Activated naive CD4-positive, alpha-beta T cell treated with anti-CD3 and anti-CD28 coated beads, Interleukin-2, amount 50 U/mL, for 16 hours (primary cell): ENCODE results near the gene USP2.
"Not testable (repeated sequence)": the region's sequence is repeated elsewhere in the genome, so short reads cannot be mapped to it uniquely, and the experiment has no call there.

Source experiments
- DNase-seq: peaks from one replicate; pipeline ENCODE4 v3.0.0-alpha.2; 2020

Gene USP2

DNA sequence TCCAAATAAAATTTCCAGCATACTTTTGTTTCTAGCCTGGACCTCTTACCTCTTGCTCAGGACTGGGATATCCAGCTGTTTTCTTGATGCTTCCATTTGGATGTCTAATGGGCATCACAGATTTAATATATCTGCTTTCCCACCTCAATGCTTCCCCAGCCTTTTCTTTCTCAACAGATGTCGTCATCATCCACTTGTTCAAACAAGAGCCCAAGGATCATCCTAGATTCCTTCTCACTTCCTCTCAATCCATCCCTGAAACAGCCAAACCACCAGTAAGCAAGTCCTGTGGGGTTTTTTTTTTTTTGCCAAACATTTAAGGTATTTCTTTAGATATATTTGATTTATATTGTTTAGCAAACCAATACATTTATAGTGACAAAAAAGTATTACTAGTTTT, 29.0 kb upstream of the USP2 start:
- DNase-seq, result no peak

- no peak for DNase-seq
These were observed 28.2 kb upstream of the USP2 start for GRCh38 chr11:119409731-119410130.

DNA sequence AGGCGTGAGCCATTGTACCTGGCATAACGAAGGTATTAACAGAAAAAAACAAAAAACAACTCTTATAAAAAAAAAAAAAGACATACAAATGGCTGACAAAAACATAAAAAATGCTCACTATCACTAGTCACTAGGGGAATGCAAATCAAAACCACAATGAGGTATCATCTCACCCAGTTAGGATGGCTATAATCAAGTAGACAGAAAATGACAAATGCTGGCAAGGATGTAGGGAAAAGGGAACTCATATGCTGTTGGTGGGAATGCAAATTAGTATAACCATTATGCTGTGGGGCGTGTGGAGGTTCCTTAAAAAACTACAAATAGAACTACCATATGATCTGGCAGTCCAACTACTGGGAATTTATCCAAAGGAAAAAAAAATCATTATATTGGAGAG, 24.5 kb upstream of the USP2 start:
- no peak for DNase-seq

DNA sequence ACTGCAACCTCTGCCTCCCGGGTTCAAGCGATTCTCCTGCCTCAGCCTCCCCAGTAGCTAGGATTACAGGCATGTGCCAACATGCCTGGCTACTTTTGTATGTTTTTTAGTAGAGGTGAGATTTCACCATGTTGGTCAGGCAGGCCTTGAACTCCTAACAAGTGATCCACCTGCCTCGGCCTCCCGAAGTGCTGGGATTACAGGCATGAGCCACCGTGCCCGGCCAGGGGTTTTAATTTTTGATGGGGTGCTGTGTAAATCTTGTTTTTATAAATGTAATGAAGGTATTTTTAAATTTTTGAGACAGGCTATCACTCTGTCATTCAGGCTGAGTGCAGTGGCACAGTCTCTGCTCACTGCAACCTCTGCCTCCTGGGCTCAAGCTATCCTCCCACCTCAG, 24.0 kb upstream of the USP2 start:
- not testable (repeated sequence) for DNase-seq

GRCh38 chr11:119404872-119405271, 23.4 kb upstream of the USP2 start:
- DNase-seq, result no peak

DNA sequence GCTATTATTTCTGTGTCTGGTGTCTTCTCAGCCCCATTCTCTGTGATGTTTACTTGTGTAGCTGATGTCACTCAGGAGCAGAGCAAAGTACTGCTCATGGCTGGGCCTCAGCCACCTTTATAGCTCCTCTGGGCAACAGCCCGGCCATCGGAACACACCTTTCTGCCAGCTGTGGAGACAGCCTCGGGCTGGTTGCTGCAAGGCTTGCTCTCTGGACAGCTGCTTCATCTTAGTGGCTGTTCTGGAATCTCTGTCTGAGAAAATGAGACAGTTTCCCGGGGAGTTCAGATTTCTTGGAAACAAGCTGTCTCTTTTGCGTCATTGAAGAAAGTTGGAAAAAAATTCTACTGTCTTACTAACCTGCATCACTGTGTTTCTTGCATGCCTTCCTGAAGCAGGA, 21.5 kb upstream of the USP2 start:
- DNase-seq, result no peak

GRCh38 chr11:119402470-119402869, 21.0 kb upstream of the USP2 start:
- DNase-seq, result no peak

DNA sequence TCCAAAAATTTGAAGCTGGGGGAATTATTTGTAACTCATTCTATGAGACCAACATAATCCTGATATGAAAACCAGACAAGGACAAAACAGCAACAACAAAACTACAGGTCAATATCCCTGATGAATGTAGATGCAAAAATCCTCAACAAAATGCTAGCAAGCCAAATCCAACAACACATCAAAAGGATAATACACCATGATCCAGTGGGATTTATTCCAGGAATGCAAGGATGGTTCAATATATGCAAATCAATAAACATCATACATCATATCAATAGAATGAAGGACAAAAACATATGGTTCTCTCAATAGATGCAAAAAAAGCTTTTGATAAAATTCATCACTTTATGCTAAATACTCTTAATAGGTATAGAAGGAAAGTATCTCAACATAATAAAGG, 19.4 kb upstream of the USP2 start:
- no peak for DNase-seq

- DNase-seq, result no peak
These were observed 16.2 kb upstream of the USP2 start for GRCh38 chr11:119397740-119398139.

GRCh38 chr11:119396835-119397234, 15.3 kb upstream of the USP2 start:
- no peak for DNase-seq

DNA sequence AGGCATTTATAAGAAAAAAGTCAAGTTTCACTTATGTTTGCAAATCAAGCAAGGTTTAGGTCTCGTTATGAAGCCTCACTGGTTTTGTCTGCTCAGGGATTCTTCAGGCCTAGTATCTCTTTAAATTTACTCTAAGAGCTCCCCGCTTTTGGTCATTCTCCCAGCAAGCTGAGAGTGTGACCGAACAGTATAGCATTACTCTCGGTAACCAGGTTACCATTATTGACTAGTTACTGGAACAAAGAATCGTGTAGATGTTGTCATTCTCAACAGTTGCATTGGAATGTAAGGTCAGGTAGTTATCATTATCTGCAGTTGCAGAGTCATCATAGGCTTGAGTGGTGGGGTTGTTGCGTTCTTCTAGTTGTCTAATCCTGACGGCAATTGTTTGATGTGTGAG, 9.8 kb upstream of the USP2 start:
- DNase-seq, result no peak

DNA sequence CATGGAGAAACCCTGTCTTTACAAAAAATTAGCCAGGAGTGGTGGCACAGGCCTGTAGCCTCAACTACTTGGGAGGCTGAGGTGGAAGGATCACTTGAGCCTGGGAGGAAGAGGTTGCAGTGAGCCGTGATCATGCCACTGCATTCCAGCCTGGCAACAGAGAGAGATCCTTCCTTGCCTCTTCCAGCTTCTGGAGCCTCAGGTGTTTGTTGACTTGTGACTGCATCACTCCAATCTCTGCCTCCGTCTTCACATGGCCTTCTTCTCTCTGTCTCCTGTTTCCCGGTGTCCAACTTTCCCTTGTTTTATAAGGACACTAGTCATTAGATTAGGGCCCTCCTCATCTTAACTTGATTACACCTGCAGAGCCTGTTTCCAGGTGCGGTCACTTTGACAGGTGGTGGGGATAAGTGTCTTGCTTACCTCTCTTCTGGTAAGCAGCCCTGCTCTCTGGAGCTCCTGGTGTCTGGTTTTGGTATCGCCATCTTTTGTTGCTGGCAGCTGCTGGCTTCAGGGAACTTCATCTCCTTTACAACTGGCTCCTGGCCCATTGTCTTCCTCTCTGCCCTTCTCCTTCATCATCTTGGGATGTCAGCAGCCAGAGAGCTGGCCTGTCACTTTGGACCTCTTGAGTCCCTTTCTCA, 8.2 kb upstream of the USP2 start:
- no peak for DNase-seq

DNA sequence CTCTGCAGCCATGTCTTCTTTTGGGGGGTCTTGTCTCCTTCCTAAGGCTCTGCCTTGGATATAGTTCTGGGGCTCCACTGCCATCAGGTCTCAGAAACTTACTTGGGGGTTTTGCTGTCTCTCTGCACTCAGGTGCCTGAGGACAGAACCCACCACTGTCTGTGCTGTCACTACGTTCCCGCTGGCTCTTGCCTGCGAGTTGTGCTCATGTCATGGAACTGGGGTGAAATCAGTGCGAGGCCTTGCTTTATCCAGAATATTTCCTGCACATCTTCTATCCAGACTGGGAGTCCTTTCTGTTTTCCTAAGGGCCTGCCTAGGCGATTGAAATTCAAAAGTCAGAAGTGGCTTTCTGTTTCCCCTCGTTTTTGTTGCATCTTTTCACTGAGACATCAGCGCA, 6.6 kb upstream of the USP2 start:
- DNase-seq, result no peak

DNA sequence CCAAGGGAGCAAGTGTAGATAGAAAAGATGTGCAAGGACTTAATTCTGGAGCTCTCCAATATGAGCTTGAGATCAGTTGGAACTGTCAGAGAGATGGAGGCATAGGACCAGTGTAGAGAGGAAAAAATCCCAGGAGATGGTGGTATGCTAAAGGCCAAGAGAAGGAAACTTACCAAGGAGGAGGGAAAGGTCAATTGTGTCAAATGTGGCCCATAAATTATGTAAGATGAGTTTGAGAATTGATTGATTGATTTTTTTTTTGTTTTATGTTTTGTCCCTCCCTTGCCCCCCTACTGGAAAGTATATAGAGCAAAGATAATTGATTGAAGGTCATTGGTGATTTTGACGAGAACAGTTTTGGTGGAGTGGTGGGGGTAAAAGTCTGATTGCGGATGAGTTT, 2.8 kb upstream of the USP2 start:
- DNase-seq, result no peak

DNA sequence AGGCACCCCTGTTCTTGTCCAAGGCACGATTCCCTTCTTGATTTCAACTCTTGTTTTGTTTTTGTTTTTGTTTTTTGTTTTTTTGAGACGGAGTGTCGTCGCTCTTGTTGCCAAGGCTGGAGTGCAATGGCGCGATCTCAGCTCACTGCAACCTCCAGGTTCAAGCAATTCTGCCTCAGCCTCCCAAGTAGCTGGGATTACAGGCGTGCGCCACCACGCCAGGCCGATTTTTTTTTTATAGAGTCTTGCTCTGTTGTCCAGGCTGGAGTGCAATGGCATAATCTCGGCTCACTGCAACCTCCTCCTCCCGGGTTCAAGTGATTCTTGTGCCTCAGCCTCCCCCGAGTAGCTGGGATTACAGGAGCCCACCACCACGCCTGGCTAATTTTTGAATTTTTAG, 1.0 kb upstream of the USP2 start:
- not testable (repeated sequence) for DNase-seq

GRCh38 chr11:119382101-119382500, 611 bp upstream of the USP2 start:
- DNase-seq, result no peak

- no peak for DNase-seq
These were observed 686 bp downstream of the USP2 start for GRCh38 chr11:119380827-119381180.

GRCh38 chr11:119380160-119380826, 1.2 kb downstream of the USP2 start:
- no peak for DNase-seq

GRCh38 chr11:119378851-119379465, 2.5 kb downstream of the USP2 start:
- no peak for DNase-seq

GRCh38 chr11:119377961-119378667, 3.4 kb downstream of the USP2 start:
- no peak for DNase-seq

DNA sequence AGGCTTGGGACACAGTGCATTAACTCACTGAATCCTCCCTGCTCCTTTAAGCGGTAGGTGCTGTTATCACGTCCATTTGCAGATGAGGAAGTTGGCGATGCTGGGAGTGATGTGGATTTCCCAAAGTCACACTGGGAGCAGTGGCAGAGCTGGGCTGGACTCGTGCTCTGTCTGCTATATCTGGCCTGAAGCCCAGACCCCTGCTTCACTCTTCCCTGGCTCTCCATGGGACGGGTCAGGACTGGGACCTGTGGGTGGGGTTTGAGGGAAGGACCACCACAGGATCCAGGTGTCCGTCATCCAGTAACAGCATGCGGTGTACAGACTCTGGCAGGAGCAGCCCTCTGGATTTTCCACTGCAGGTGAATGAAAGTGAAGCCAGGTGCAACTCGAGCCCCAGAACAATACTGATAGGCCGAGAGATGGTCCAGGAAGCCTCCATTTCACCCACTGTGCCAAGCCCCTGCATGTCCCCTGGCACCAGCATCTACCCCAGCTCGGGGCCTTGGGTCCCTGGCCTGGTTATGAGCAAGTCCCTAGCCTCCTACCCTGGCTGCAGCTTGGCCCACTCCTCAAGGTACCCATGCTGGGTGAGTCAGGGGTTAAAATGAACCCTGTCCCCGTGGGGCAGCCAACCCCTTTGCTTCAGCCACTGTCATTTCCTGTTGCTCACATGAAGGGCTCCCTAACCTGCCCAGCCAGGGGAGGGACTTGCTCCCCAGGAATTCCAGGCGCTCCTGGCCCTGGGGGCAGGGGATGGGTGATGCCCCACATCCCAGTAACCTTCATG, 4.2 kb downstream of the USP2 start:
- DNase-seq, result no peak

DNA sequence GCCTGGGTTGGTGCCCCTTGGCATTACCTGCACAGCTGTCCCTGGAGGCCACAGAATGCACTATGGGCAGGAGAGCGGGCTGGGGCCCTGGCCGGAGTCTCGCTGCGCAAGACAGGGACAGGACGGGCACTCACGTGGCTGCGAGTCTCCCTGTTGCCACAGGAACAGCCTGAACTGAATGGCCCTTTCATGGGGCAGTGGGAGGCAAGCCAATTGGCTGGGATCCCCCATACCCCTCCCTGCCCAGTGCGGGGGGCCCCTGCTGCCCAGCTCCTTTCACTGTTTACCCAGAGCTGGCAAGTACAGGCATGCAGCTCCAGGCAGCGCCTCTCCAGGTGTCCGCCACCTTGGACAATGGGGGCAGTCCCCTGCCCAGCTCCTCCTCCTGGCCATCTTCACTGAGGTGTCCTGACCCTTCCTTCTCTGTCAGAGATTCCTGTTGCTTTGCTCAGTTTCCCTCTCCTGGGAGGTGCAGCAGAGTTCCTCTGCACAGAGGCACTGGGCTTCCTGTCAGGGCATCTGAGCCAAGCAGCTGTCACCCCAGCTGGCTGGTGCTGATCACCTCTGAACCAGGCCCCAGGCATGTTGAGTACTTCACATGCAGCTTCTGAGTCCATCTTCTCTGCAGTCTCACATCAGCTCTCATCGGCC, 5.2 kb downstream of the USP2 start:
- no peak for DNase-seq
